COLO668 (cell line): ENCODE results near the gene MBD4.
"Not testable (repeated sequence)": the region's sequence is repeated elsewhere in the genome, so short reads cannot be mapped to it uniquely, and the experiment has no call there.

Experiments used
- DNase-seq: peaks from one replicate; lab custom pipeline; 2025; ENCODE audit not compliant: unreplicated experiment; lab: John Stamatoyannopoulos, UW

The MBD4 gene

DNA sequence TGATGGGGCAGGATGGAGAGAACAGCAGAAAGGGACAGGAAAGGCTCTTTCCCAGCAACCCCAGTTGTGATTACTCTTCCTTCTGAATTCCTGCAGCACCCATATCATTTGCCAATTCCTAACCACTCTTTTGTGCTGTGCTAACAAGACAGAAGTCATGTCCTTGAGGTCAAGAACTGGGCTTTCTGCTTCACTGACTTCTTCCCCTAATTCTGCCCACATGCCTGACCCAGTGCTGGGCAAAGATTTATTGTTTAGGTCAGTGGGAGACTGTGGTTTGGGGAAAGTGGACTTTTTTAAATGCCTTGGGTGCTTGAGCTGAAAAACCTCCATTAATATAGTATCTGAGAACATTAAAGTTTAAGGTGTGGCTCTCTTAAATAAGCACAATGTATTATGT, 7.1 kb downstream of the MBD4 start:
- DNase-seq = no peak

DNA sequence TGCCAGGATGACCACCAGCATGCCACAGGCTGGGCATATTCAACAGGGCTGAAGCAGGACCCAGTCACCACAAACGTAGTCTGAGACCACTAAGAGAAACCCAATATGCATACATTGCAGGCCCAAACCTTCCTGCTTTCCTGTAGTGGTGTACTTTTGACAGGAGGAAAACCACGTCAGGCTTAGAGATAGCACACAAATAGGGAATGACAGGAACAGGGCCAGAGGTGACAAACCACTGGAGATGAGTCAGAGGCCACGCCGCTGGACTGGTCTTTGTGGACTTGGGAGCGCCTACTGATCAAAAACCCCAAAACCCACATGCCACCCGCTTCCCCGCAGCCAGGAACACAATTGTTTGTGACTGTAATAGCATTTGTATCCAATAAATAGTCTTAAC, 7.7 kb downstream of the MBD4 start:
- no peak for DNase-seq

DNA sequence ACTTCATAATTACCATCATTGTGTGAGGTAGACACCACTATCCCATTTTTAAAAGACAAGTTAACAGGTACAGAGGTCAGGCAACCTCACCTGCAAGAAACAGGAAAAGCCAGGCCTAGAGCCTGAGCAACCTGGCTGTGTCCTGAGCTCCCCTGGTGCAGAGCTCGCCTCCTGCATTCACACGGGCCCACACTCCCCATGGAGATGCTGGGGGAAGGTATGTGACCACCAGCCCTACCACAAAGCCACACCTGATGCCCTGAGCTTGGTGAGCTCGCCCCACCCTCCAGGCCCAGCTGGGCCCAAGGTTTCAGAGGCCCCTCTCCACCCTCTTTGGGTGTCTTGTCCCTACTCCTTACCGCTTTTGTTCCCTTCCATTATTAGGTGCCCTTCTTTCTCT, 10.1 kb downstream of the MBD4 start:
- DNase-seq = no peak

DNA sequence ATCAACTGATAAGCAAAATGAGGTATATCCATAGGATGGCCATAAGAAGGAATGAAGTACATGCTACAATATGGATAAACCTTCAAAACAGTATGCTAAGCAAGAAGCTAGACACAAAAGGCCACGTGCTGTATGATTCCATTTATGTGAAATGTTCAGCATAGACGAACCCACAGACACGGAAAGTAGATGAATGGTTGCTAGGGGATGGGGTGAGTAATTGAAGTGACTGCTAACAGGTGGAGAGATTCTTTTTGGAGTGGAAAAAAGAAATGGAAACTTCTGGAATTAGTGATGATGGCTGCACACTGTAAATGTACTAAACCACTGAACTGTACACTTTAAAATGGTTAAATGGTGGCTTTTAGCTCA, 10.7 kb downstream of the MBD4 start:
- DNase-seq = no peak

DNA sequence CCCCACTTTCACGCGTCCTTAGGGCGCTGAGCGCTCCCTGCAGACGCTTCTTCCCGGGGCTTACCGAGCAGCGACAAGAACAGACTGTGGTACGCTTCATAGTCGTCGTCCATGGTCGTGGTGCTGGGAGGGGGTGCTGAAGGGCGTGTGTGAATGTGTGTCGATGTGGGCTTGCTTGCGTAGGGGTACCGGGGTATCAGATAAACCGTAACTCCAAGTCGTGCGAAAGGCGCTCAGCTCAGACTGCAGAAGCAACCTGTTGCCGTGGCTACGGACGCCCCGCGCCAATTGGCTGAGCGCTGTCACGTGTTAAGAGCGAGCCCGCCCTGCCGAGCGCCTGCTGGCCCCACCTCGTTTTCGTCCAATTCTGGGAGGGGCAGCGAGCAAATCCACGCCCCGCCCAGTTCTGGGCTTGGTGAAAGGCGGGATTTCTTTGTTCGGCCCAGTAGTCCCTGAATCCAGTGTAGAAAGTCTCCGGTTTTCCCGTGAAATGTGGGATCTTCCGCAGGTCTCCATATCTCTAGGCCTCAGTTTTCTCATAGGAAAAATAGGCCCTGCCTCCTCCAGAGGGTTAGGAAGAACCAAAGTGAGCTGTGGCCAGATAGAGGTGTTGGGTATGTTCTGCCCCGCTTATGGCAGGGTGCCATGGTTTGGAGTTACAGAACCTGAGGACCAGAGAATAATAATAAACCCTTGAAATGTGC, 11.2 kb downstream of the MBD4 start, which contains the start of gene EFCAB12:
EFCAB12 (minus strand) TSS at position 261 of the 704 bp plus-strand sequence; CDS start at position 113, 148 bp downstream.
- peak; percentile 87 for DNase-seq

DNA sequence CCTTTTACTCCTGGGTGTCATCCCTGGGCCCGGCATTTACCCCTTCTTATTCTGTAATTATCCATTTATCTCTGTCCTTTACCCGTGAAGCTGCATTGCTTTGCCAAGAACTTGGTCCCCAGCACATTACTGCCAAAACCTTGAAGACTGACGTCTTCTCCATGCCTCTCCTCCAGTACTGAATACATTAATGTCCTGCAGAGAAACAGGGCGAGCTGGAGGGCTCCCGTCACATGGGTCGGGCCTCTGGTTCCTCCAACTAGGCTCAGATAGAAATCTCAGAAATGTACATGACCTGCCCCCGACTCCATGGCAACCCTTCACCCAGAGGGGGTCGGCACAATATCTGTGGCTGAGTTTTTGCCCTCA, 11.8 kb downstream of the MBD4 start:
- no peak for DNase-seq

DNA sequence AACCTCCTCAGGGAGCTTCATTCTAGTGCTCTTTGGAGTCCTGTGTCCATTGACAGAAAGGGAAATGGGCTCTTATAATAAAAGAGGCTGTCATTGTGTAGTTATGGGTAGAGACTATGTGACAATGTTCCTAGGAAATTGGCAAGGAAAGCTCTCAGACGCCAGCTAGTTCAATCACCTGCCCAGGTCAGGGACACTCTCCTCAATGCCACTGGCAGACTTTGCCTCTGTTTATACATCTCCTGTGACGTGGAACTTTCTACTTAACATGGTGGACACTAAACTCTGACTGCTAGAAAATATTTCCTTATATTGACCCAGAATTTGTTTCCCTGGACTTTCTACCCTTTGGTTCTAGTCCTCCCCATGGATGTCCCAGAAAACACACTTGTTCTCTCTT, 14.1 kb downstream of the MBD4 start:
- DNase-seq = no peak

DNA sequence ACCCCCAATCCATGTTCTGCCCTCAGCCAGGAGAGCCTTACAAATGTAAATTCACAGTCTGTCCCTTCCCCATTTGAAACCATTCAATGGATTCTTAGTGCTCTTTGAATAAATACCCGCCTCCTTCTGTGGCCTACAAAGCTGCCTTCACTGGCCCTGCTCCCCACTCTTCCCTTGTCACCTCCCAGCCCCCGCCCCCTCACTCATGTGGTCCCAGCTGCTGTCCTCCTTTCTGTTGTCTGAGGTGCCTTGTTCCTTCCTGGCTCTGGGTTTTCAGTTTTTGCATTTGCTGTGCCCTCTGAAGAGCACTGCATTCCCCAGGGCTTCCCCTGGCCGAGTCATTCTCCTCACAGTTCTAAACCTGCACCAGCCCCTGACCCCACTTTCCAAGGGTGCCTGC, 14.5 kb downstream of the MBD4 start:
- DNase-seq = no peak

DNA sequence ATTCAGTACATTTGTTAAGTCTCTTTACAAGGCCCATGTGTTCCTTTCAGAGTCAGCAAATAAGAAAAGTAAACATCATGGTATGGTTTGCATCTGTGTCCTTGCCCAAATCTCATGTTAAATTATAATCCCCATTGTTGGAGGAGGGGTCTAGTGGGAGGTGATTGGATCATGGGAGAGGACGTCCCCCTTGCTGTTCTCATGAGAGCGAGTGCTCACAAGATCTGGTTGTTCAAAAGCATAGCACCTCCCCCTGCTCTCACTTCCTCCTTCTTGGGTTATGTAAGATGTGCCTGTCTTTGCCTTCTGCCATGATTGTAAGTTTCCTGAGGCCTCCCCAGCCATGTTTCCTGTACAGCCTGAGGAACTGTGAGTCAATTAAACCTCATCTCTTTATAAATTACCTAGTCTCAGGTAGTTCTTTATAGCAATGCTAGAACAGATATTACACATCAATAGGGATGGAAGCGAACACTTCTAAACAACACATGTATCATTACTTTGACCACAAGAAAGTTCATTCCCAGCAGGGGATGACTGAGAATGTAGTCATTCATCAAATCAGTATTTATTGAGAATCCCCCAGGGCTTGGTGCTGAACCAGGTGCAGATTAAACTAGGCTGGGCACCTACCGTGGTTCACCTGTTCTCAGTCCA, 15.4 kb downstream of the MBD4 start:
- no peak for DNase-seq

DNA sequence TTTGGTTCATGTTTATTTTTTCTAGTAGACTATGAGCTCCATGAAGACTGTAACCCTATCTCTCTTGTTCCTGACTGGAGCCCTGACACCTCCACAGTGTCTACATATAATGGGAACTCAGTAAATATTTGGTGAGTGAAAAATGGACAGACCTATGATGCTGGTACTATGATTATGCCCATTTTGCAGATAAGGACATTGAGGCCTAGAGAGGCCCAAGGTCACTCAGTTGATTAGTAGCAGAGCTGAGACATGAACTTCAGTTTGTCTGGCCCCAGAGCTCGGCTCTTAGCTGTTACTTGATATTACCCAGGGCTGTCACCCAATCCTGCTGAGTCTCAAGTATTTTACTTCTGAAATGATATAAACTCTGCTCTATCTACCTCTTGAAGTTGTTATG, 16.9 kb downstream of the MBD4 start:
- DNase-seq = no peak

DNA sequence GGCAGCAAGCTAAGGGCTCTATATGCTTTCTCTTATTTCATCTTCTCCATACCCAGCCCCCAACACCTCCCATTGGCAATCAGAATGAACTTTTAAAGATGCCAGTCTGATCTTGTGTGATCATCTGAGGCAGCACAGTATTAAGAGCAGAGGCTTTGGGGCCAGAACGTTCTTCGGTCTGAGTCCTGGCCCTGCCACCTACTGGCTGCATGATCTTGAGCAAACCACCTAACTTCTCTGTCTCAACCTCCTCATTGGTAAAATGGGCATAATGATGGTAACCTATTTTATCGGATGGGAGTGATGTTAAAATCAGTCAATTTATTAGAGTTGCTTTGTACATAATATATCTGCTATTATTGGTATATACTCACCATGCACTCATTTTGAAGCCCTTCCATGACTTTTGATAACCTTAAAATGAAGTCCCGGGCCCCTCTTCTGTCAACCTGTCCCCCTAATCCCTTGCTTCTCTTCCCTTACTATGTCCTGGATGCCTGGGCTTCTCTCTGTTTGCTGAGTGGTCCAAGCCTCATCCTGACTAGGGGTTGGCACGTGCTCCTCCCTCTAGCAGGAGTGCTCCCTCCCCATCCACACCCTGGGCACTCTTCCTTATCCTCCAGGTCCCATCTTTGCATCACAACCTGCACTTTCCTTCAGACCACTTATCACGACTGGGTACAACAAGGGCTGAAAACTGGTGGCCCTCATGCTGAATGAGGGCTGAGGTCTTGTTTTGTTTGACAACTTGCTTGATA, 17.6 kb downstream of the MBD4 start:
- no peak for DNase-seq

DNA sequence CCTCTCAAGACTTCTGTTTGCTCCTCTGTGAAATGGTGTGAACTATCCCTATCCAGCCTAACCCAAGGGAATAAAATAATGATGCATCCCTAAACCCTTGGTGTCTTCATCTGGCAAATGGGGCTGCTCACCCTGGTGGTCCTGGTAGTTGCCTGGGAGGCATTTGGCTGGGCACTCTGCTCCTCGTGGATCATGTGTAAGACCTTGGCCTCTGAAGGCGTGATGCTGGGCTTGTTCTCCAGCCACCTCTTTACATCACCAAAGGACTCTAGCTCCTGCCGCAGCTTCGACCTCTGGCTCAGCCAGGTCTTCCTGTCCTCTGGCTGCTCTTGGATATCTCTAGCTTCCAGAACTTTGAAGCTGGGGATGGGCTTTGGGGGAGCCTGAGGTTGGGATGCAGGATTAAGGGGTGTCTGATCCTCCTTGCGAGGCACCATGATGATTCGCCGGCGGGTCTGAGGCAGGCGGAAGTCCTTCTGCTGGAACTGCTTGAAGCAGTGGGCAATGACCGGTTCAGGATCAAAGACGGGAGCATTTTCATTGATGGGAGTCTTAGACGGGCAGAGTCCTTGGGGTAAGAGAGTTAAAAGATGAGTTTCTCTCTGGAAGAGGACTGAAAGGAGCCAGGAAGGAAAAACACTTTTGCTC, 18.4 kb downstream of the MBD4 start:
- no peak for DNase-seq

DNA sequence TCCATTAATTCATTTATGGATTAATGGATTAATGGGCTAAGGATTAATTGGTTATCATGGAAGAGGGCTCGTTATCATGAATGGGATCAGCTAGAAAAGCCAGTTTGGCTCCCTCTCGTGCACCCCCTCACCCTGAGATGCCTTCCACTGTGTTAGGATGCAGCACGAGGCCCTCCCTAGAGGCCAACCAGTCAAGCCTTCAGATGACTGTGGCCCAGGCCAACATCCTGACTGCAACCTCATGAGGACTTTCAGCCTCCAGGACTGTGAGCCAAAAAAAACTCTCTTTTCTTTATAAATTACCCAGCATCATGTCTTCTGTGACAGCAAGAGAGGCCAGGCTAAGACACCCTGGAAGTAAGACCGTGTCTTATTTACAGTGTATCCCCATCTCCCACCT, 20.3 kb downstream of the MBD4 start:
- DNase-seq = no peak

DNA sequence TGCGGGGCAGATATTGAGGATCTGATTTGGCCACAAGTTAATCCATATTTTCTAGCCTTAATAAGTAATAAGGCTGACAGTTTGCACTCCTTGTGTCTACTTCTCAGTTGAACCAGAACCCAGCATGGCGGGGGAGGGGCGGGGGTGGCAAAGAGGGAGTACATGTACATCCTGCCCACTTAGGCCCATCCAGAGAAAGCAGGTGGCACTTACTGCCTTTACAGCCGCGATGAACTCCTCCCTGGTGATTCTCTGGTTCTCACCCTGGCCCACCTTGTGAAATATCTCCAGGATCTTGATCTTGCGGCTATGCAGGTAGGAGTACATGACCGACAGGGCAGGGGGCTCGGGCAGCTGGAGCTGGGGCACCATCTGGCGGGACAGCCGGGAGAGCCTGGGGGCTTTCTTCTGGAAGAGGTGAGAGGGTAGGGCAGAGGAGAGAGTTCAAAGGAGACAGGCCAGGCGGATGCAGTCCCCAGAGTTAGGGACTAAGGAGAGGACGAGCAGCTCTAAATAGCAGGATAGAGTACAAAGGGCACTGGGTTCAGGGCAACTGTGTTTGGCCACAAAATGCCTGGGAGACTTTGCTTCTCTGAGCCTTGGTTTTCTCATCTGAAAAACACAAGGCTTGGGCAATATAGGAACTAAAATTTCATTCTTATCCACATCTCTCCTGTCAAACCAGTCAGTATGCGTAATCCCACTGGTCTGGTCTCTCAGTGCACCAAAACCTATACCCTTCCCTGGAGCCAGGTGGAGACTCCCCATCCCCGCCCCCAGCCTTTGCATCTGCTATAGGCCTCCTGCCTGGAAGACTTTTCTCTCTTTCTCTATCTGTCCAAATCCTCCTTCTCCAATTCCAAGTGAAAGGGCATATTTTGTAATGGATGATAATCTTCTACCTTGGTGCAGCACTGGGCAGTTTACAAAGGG, 21.4 kb downstream of the MBD4 start:
- DNase-seq = no peak

DNA sequence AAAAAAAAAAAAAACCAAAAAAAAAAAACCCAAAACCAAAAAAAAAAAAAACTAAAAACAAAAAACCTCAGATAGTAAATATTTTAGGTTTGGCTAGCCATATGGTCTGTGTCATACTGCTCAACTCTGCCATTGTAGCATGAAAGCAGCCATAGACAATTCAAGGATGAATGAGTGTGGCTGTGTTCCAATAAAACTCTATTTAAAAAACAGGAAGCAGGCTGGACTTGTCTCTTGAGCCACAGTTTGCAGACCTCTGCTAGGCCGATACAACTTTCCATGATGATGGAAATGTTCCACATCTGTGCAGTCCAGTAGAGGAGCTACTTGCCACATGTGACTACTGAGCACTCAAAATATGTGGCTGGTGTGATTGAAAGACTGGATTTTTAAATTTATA, 22.4 kb downstream of the MBD4 start:
- DNase-seq = no peak

DNA sequence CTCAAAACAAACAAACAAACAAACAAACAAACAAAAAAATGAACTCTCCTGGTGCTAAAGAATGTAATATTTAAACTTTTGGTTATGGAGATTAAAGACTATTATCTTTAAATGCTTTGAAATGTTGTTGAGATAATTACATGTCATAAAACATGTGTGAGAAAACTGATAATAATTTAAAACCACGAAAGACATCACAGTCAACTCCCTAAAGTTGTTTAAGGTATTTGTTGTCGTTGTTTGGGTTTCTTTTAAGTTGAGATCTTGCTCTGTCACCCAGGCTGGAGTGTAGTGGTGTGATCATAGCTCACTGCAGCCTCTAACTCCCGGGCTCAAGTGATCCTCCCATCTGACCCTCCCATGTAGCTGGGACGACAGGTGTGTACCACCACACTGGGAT, 23.3 kb downstream of the MBD4 start:
- DNase-seq = no peak

DNA sequence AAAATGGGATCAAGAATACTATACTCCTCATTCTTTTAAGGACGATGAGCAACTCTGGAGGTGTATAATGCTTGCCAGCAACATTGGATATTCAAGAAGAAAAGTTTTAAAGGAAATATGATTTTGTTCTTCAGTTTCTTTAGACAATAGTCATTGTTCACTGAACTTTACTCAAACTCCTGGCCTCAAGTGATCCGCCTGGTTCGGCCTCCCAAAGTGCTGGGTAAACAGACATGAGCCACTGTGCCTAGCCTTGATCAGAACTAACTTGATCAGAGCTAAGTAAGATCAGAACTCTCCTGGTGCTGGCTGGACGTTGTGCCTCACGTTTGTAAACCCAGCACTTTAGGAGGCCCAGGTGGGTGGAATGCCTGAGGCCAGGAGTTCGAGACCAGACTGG, 23.9 kb downstream of the MBD4 start:
- no peak for DNase-seq

DNA sequence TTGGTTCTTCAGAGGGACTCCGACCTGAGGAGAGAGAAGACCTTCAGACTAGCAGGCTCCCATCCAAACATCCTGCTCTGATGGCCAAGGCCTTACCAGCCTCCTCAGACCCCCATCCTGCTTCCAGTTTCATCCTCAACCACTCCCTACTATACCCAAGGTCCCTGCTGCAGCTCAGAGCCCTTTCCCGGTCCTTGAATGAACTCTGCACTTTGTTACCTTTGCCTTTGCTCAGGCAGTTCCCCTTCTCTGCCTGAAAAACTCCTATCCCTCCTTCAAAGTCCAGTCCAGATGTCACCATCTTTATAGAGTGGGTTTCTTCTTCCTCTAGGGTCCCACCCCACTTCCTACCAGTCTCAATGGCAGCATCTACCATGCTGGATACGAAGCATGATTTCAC, 24.4 kb downstream of the MBD4 start:
- DNase-seq = no peak

DNA sequence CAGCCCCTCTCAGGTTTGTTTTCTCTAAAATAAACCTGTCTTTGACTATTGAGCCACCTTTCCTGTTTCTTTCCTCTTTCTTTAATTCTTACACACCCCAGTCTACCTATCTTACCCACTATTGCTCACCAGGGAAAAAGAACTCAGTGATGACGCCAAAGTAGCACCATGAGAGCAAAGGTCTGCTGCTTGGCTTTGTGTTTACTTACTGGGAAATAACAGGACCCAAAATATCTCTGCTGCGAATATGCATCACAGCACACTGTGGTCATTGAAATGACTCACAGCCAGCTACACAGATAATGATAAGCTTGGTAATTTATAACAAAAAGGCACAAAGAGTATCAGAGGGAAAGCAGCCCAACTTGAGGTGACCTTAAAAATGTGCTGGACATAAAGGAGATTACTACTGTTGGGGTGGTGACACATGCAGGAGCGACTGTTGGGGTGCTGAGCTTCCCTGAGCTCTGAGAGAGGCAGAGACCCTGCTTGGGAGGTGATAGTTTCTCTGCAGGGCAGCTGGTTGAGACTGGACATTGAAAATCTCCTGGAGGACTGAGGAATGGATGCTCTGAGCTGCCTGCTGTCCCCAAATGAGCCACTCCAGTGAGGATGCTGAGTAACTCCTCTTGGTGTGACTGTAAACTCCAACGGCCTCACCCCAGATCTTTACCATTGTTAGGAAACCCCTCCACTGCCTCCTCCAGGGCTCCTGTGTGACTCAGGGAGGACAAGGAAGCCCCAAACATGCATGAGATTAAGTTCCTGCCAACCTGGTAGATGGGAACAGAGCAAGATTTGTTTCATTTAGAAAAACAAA, 25.9 kb downstream of the MBD4 start:
- no peak for DNase-seq

DNA sequence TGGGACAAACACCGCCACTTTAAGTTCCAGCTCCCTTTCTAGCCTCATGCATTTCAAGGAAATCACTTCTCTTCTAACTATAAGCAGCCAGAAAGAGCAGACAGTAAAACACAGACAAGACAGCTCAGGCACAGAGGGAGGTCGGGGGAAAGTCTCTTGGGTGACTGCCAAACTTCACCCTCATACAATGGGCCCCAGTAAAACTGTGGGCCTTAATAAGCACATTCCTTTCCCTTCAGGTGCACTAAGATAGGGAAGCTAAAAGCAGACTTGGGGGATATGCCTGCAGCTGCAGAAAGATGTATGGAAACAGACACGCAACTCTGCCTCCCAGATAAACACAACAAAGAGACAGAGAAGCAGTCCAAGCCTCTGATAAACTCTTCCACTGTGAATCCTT, 26.5 kb downstream of the MBD4 start:
- not testable (repeated sequence) for DNase-seq
